Right lobe of liver (tissue), 4 donors: ENCODE measurements around the gene EZR.

Experiments
- POLR2A ChIP-seq: fragments of 450-650 bp; IDR thresholded peaks from one replicate; pipeline ENCODE4 v1.6.1; 2017; ENCODE audit warnings: antibody characterized with exemption, mild to moderate bottlenecking
- TF ChIP-seq, protein P1 (sequence below), 4 donors: fragments of 200-600 bp in 3 of 4; fragments of 450-650 bp in 1 of 4; IDR thresholded peaks; one replicate each; pipeline versions ENCODE4 v1.5.1 to v1.8.0; 2016 to 2022; ENCODE audit warnings: antibody characterized with exemption in 4 of 4, mild to moderate bottlenecking in 2 of 4
- donor health status: DM: no; HTN: no; CAD: no.
- donor health status: DM: no; HTN: no; CAD: no.
- donor health status: DM: no; HTN: yes; CAD: no.

DNA sequence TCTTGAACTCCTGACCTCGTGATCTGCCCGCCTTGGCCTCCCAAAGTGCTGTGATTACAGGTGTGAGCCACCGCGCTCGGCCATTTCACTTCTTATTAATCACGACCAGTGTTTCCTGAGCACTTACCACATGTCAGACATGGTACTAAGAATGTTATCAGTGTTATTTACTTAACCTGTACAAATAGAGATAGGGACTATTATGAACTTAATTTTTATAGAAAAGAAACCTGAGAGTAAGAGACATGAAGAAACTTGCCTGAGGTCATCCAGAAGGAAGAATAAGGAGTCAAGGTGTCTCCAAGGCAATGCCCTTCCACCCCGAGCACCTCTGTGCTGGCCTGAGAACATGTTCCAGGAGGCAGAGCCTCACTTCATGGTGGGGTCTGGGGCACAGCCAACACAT lies 29.3 kb upstream of the EZR start:
- TF ChIP-seq POLR2A: no peak
- TF ChIP-seq, protein P1, sequence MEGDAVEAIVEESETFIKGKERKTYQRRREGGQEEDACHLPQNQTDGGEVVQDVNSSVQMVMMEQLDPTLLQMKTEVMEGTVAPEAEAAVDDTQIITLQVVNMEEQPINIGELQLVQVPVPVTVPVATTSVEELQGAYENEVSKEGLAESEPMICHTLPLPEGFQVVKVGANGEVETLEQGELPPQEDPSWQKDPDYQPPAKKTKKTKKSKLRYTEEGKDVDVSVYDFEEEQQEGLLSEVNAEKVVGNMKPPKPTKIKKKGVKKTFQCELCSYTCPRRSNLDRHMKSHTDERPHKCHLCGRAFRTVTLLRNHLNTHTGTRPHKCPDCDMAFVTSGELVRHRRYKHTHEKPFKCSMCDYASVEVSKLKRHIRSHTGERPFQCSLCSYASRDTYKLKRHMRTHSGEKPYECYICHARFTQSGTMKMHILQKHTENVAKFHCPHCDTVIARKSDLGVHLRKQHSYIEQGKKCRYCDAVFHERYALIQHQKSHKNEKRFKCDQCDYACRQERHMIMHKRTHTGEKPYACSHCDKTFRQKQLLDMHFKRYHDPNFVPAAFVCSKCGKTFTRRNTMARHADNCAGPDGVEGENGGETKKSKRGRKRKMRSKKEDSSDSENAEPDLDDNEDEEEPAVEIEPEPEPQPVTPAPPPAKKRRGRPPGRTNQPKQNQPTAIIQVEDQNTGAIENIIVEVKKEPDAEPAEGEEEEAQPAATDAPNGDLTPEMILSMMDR (IDR thresholded peaks at IDR 0.05): no peak
